Activated CD4-positive, alpha-beta T cell treated with anti-CD3 and anti-CD28 coated beads, Interleukin-2, amount 50 U/mL, for 24 hours (primary cell): ENCODE data around the gene VDAC1.
"Not testable (repeated sequence)": the region's sequence is repeated elsewhere in the genome, so short reads cannot be mapped to it uniquely, and the experiment has no call there.

Source experiments
- DNase-seq, 2 donors: peaks; one replicate each; pipeline ENCODE4 v3.0.0-alpha.2; 2020; ENCODE audit warnings: low read depth in 1 of 2, low spot score in 1 of 2

The VDAC1 gene

GRCh38 chr5:133995883-133996563, 8.8 kb downstream of the VDAC1 start:
- no peak for DNase-seq

GRCh38 chr5:133995341-133995740, 9.4 kb downstream of the VDAC1 start:
- no peak for DNase-seq

DNA sequence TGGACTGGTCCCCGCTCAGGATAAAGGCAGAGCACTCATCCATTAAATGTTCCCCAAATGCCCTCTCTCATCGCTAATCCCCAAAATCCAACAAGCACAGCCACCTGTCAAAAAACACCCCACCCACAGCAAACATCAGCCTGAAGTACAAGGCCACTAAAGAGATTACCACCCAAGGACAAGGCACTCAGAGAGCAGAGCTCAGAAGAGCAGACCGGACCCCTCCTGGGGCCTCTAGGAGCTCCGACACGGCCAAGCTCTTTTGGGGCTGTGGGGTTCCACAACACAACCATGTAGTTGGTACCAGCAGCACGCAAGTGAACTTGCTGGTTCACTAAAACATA, 9.8 kb downstream of the VDAC1 start:
- no peak for DNase-seq

- no peak for DNase-seq
Observed at GRCh38 chr5:133994297-133994989, 10.3 kb downstream of the VDAC1 start.

DNA sequence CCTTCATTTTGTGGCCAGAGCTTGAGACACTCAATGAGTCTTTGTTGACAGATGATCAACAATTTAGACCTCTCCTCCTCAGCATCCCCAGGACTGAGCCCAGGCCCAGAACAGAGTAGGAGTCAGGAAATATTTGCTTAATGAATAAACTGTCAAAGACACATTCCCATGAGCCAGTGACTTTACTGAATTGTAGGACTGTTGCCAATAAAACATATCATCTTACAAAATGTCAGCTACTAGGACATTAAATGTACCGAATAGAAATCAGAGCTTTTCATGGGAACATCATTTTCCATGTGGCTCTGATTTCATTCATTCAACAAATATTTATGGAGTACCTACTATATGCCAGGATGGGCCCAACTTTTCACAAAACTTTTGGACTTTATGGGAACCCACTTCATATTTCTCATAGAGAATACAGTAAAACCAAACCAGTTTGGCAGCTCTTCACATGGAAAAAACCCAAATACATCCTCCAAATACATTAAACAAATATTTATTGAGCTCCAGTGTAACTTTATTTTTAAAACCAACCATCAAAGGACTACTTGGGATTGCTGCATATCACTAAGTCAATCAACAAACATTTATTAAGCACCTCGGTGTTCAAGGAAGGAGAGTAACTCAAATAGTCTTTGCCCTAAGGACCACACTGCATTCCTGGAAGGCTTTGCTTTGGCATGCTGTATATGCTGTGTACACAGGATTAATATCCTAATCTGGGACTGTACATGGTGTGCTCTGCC, 11.4 kb downstream of the VDAC1 start:
- DNase-seq: no peak

DNA sequence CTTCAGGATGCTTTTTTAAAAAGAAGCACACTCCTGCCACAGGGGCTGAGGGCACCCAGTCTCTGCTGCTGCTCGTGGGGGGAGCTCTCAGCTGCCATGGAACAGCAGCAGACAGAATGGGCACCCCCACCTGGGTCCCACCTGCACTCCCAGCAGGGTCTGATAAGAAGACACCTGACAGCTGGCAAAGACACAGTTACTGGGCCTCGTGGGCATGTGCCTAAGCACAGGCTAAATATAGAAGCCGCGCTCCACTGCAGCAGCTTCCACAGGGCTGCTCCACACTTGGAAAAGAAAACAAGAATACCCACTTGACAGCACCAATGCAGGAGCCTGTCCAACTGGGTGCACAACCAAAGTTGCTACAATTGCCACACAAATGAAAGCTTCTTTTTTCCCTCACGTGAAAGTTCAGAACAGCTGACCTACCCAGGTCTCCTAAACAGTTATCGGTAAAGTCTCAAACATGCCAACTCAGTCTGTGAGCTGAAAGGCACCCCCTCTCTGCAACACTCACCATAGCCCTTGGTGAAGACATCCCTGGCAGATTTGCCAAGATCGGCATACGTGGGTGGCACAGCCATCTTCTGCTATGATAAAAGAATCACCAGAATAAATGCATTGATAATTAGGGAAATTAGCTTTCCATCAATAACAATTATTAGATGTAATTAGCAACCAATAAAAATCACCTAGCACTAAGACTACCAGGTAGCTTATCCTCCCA, 12.2 kb downstream of the VDAC1 start:
- no peak for DNase-seq

GRCh38 chr5:133991171-133991910, 13.4 kb downstream of the VDAC1 start:
- DNase-seq: no peak

GRCh38 chr5:133990396-133990795, 14.4 kb downstream of the VDAC1 start:
- DNase-seq: no peak

- DNase-seq: no peak
Observed at GRCh38 chr5:133985540-133986180, 19.1 kb downstream of the VDAC1 start.

GRCh38 chr5:133983674-133984073, 21.1 kb downstream of the VDAC1 start:
- no peak for DNase-seq

- no peak for DNase-seq
Observed at GRCh38 chr5:133981714-133982113, 23.1 kb downstream of the VDAC1 start.

- no peak for DNase-seq
Observed at GRCh38 chr5:133980652-133981051, 24.1 kb downstream of the VDAC1 start.

- DNase-seq: no peak
Observed at GRCh38 chr5:133978943-133979342, 25.8 kb downstream of the VDAC1 start.

DNA sequence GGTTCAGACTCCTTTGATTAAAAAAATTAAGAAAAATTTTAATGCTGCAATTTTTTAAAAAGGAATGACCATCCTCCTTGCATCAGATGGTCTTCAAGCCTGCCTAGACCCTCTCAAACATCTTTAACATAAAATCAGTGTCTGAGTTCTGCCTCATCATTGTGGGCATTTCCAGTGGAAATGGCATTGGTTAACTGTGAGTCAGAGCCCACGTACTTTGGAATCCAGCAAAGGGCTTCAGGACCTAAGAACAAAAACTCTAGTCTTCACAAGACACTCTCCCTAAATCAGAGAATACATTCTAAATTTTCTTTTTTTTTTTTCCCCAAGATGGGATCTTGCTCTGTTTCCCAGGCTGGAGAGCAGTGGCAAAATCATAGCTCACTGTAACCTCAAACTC, 26.9 kb downstream of the VDAC1 start:
- no peak for DNase-seq

DNA sequence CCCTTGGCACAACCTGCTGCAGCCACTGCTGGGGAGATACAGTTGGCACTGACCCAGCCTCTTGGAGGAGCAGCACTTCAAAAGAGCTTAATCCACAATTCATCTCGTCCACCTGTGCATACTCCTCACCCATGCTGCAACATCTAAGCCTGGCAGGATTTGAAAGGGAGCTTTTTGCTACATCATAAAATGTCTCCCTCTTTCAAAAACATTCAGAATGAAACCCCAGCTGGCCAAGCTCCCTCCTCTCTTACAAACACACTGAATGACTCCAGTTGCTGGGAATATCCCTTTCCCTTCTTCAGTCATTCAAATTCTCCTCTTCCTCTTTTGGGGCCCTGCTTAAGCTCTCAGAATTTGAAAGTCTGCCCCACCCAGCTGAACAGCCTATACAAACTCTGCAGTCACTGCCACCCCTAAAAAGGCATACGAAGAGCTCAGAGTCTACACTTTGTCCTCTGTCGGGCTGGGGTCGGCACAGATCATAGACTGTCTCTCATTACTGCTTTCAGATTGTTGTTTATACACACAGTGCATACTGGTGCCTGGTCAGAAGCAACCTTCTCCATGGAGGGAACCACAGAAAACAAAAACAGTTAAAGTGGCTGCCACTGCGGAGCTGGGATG, 27.5 kb downstream of the VDAC1 start:
- DNase-seq: no peak

DNA sequence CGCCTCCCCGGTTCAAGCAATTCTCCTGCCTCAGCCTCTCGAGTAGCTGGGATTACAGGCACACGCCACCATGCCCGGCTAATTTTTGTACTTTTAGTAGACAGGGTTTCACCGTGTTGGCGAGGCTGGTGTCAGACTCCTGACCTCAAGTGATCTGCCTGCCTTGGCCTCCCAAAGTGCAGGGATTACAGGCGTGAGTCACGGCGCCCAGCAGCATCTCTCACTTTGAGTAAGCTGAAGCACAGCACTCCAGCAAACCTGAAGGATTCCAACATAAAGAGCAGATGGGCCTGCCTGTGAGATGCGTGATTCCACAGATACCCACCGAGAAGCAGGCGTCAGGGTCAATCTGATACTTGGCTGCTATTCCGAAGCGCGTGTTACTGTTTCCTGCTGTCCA, 29.2 kb downstream of the VDAC1 start:
- not testable (repeated sequence) for DNase-seq

DNA sequence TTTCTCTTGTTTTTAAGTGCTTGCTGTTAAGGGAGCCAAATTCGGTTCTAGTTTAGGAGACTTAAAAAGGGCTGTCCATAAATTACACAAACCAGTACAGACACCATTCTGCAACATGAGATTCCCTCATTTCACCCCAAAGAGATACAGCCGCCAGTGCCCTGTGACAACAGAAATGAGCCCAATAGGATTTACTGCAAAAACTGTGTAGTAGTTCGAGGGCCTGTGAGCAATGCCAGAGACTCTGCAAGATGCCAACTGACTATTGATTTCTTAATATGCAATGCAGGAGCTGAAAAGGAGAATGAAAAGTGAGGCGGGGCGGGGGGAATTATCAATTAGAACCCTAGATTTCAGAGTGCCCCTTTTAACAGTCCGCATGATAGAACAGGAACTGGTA, 30.6 kb downstream of the VDAC1 start:
- no peak for DNase-seq

GRCh38 chr5:133970325-133970909, 34.4 kb downstream of the VDAC1 start:
- DNase-seq: no peak

DNA sequence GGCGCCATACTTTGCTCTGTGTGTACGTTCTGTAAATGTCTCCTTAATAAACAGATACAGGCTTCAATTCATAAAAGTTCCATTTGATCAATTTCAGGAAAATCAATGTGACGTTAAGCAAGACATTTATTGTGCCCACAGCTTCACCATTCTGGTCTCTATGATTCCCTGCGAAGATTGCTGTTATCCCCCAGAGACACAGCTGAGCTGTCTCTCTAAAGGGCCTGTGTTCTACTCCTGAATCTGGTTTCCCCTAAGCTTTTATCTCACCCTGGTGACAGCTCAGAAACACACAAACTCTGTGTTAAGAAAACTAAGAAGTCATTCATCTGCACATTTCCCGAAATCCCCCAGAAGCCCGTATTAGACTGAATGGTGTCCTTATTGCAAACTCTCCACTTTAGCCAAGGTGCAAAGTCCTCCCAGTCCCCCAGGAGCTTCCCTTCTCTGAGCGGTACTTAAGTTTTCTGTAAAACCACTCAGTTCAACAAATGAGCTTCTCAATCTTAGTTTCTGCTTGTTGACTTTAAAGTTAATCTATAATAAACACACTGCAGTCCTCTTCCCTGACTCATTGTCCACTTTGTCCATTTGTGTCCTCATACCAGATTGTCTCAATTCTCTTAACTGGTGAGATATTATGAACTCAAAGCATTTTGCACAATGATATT, 35.0 kb downstream of the VDAC1 start:
- DNase-seq: no peak
